Measurements from ENCODE around the gene EDAR. TPM values are rescaled to one million over a fixed set of nuclear protein-coding genes. Genes with fewer than 3 reads are reported as not detected.

The EDAR gene
- polyA plus RNA-seq, 1 of the 3 experiments (the other 2 are of a cell fraction): not detected

GRCh38 chr2:109014476-109014875 is 25.5 kb upstream of the EDAR start:
- no peaks in the 10 kb centered on the region for H3K9me2 ChIP-seq
- no peak overlapping the region for H2AFZ ChIP-seq (ENCODE audit: low read depth)
- DNase-seq: no peak
- H3K9me3 ChIP-seq: no peaks in the 10 kb centered on the region
- H3K9ac ChIP-seq: no peak overlapping the region
- WGBS (ENCODE audit: low lambda C conversion rate): 90% methylated on average over 4 of the region's 8 CpGs
- no peak overlapping the region for H3K4me2 ChIP-seq
- no peaks in the 10 kb centered on the region for H4K20me1 ChIP-seq (ENCODE audit: insufficient read depth)
- no peak for TF ChIP-seq FOSL2 (IDR thresholded peaks at IDR 0.05; ENCODE audit: borderline replicate concordance, low read depth)
- no peak for TF ChIP-seq RFX5 (IDR thresholded peaks at IDR 0.05; ENCODE audit: low read length)
- TF ChIP-seq MXI1 (IDR thresholded peaks at IDR 0.05; ENCODE audit: low read depth, low read length): no peak
- TF ChIP-seq USF2 (IDR thresholded peaks at IDR 0.05; ENCODE audit: borderline replicate concordance, low read depth, low read length): no peak
- no peak for TF ChIP-seq SIN3A (IDR thresholded peaks at IDR 0.05; ENCODE audit: borderline replicate concordance, low read depth, low read length)
- TF ChIP-seq RCOR1 (IDR thresholded peaks at IDR 0.05; ENCODE audit: low read length): no peak
- TF ChIP-seq, protein P1, sequence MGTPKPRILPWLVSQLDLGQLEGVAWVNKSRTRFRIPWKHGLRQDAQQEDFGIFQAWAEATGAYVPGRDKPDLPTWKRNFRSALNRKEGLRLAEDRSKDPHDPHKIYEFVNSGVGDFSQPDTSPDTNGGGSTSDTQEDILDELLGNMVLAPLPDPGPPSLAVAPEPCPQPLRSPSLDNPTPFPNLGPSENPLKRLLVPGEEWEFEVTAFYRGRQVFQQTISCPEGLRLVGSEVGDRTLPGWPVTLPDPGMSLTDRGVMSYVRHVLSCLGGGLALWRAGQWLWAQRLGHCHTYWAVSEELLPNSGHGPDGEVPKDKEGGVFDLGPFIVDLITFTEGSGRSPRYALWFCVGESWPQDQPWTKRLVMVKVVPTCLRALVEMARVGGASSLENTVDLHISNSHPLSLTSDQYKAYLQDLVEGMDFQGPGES (IDR thresholded peaks at IDR 0.05; ENCODE audit: low read depth, low read length): no peak
- TF ChIP-seq NFIC (IDR thresholded peaks at IDR 0.05; ENCODE audit: borderline replicate concordance): no peak
- TF ChIP-seq RAD21 (IDR thresholded peaks at IDR 0.05; ENCODE audit: low read length): no peak
- TF ChIP-seq TEAD4 (IDR thresholded peaks at IDR 0.05; ENCODE audit: borderline replicate concordance, insufficient read depth): no peak
- no peak for TF ChIP-seq SMC3 (IDR thresholded peaks at IDR 0.05; ENCODE audit: low read depth, low read length)
- POLR2A ChIA-PET: no interaction called here
- H3K4me1 ChIP-seq (ENCODE audit: control insufficient read depth in 1 of 2, insufficient read depth in 2 of 2, low read depth in 1 of 2, low read length in 1 of 2): peaks cover 0 to 14% of the 10 kb centered on the region in 2 experiments; a peak in 1 of 4 replicates
- H3K79me2 ChIP-seq (ENCODE audit: insufficient read depth): no peaks in the 10 kb centered on the region
- CTCF ChIA-PET: interaction anchor here (1.2 kb wide), 1 partner anchor 13 kb away, joined by 4 read pairs; no protein-coding TSS in a partner anchor
- no peaks in the 10 kb centered on the region for H3F3A ChIP-seq (replicated peaks; ENCODE audit: insufficient read depth)
- H3K27me3 ChIP-seq (ENCODE audit: insufficient read depth): no peaks in the 10 kb centered on the region
- no peak overlapping the region for H3K4me3 ChIP-seq (ENCODE audit: low read depth in 2 of 2, low read length in 1 of 2)
- H3K27ac ChIP-seq (ENCODE audit: low read depth in 2 of 2, low read length in 1 of 2): no peak overlapping the region
- no peaks in the 10 kb centered on the region for H3K36me3 ChIP-seq (replicated peaks in 1 of 2; ENCODE audit: control insufficient read depth in 1 of 2, insufficient read depth in 2 of 2, low read length in 1 of 2)

DNA sequence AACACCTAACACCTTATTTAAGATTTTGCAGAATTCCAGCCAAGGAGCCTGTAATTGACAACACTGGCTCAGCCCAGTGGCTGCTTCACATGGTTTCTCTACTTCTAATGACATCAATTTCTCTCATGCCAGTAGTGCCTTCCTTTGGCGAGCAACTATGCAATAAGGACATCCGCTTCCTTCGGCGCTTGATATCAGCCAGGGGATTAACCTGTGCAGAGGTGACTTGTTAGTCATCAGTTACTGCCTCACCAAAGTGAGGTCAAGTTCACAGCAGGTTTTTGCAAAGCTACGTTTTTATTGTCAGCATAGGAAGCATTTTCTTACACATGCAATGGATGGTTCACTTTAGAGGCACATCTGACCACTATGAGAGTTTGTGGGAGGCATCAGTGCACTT is 24.0 kb upstream of the EDAR start:
- Histone ChIP-seq H3K27ac (ENCODE audit: low read depth in 2 of 2, low read length in 1 of 2) (no peak overlapping the region), H3K4me3 (ENCODE audit: low read depth in 2 of 2, low read length in 1 of 2) (no peak overlapping the region), H4K20me1 (ENCODE audit: insufficient read depth) (no peaks in the 10 kb centered on the region), H3K36me3 (replicated peaks in 1 of 2; ENCODE audit: control insufficient read depth in 1 of 2, insufficient read depth in 2 of 2, low read length in 1 of 2) (no peaks in the 10 kb centered on the region), H3K9me3 (no peaks in the 10 kb centered on the region), H3K4me2 (no peak overlapping the region), H3K9me2 (no peaks in the 10 kb centered on the region), H3K9ac (no peak overlapping the region), H3F3A (replicated peaks; ENCODE audit: insufficient read depth) (no peaks in the 10 kb centered on the region), H3K79me2 (ENCODE audit: insufficient read depth) (no peaks in the 10 kb centered on the region), H3K4me1 (ENCODE audit: control insufficient read depth in 1 of 2, insufficient read depth in 2 of 2, low read depth in 1 of 2, low read length in 1 of 2) (peaks cover 0 to under 1% of the 10 kb centered on the region in 2 experiments; a peak in 1 of 4 replicates), H2AFZ (ENCODE audit: low read depth) (no peak overlapping the region), H3K27me3 (ENCODE audit: insufficient read depth) (no peaks in the 10 kb centered on the region)
- ChIA-PET POLR2A (no interaction called here), CTCF (interaction anchor here (1.2 kb wide), 1 partner anchor 11 kb away, joined by 4 read pairs; no protein-coding TSS in a partner anchor)
- whole genome bisulfite sequencing (ENCODE audit: low lambda C conversion rate): 66% methylated on average over 5 of the region's 5 CpGs
- no peak for DNase-seq
- TF ChIP-seq TAF1 (IDR thresholded peaks at IDR 0.05; ENCODE audit: borderline replicate concordance, low read depth, low read length): no peak
- no peak for TF ChIP-seq JUND (IDR thresholded peaks at IDR 0.05)
- TF ChIP-seq ELF1 (IDR thresholded peaks at IDR 0.05): no peak
- TF ChIP-seq EP300 (IDR thresholded peaks at IDR 0.05; ENCODE audit: borderline replicate concordance in 1 of 2, low read depth in 1 of 2, low read length in 1 of 2): no peak
- TF ChIP-seq GABPA (IDR thresholded peaks at IDR 0.05; ENCODE audit: low read depth): no peak
- no peak for TF ChIP-seq SMC3 (IDR thresholded peaks at IDR 0.05; ENCODE audit: low read depth, low read length)
- TF ChIP-seq PBX3 (IDR thresholded peaks at IDR 0.05): no peak
- TF ChIP-seq TCF12 (IDR thresholded peaks at IDR 0.05): no peak
- TF ChIP-seq USF1 (IDR thresholded peaks at IDR 0.05; ENCODE audit: borderline replicate concordance, low read depth): no peak
- TF ChIP-seq FOXJ3 (CRISPR knock-in tag; IDR thresholded peaks at IDR 0.05): no peak
- TF ChIP-seq USF2 (IDR thresholded peaks at IDR 0.05; ENCODE audit: borderline replicate concordance, low read depth, low read length): no peak
- no peak for TF ChIP-seq NRF1 (IDR thresholded peaks at IDR 0.05; ENCODE audit: low read depth, low read length)
